HepG2 (cell line): ENCODE measurements around the gene NCOA6. TPM values are rescaled to one million over a fixed set of nuclear protein-coding genes. Genes with fewer than 3 reads are reported as not detected.

Experiments used
- CEBPG ChIP-seq: IDR thresholded peaks from 2 replicates; pipeline ENCODE4 v1.6.1; 2016
- ELF1 ChIP-seq: sonication (generic); formaldehyde crosslinking; IDR thresholded peaks from 2 replicates; pipeline ENCODE4 v1.4.0; 2020; ENCODE audit warnings: missing genetic modification reagents
- FIP1L1 ChIP-seq: fragments of 200-400 bp; formaldehyde crosslinking; IDR thresholded peaks from 2 replicates; pipeline ENCODE4 v1.6.1; 2018; ENCODE audit warnings: low read depth, mild to moderate bottlenecking, low read length, moderate library complexity, borderline replicate concordance; ENCODE audit not compliant: insufficient read depth
- HES4 ChIP-seq: sonication (generic); formaldehyde crosslinking; IDR thresholded peaks from 2 replicates; pipeline ENCODE4 v1.9.0; 2021; ENCODE audit warnings: mild to moderate bottlenecking, missing genetic modification reagents, borderline replicate concordance
- MEF2D ChIP-seq: sonication (generic); formaldehyde crosslinking; IDR thresholded peaks from 2 replicates; pipeline ENCODE4 v1.5.1; 2020; ENCODE audit warnings: mild to moderate bottlenecking, missing genetic modification reagents
- MLX ChIP-seq: IDR thresholded peaks from 2 replicates; pipeline ENCODE4 v1.6.1; 2016
- NFE2 ChIP-seq: sonication (generic); formaldehyde crosslinking; IDR thresholded peaks from 2 replicates; pipeline ENCODE4 v1.4.0; 2020; ENCODE audit warnings: missing genetic modification reagents
- NPAS2 ChIP-seq: sonication (generic); formaldehyde crosslinking; IDR thresholded peaks from 2 replicates; pipeline ENCODE4 v1.8.0; 2022; ENCODE audit warnings: mild to moderate bottlenecking, missing genetic modification reagents, borderline replicate concordance
- SNAI1 ChIP-seq: sonication (generic); formaldehyde crosslinking; IDR thresholded peaks from 2 replicates; pipeline ENCODE4 v1.5.0; 2020; ENCODE audit warnings: mild to moderate bottlenecking, missing genetic modification reagents, borderline replicate concordance
- SNAPC2 ChIP-seq: sonication (generic); formaldehyde crosslinking; IDR thresholded peaks from 2 replicates; pipeline ENCODE4 v1.8.1; 2022; ENCODE audit warnings: mild to moderate bottlenecking, missing genetic modification reagents
- ZBTB33 ChIP-seq: sonication (generic); formaldehyde crosslinking; IDR thresholded peaks from 2 replicates; pipeline ENCODE4 v1.4.0; 2020; ENCODE audit warnings: missing genetic modification reagents
- ZBTB37 ChIP-seq: sonication (generic); formaldehyde crosslinking; IDR thresholded peaks from 2 replicates; pipeline ENCODE4 v1.4.0; 2020; ENCODE audit warnings: mild to moderate bottlenecking, missing genetic modification reagents
- ZNF253 ChIP-seq: sonication (generic); formaldehyde crosslinking; IDR thresholded peaks from 2 replicates; pipeline ENCODE4 v1.8.0; 2022; ENCODE audit warnings: mild to moderate bottlenecking, missing genetic modification reagents, borderline replicate concordance
- ZNF446 ChIP-seq: sonication (generic); formaldehyde crosslinking; IDR thresholded peaks from 2 replicates; pipeline ENCODE4 v1.5.0; 2020; ENCODE audit warnings: mild to moderate bottlenecking, missing genetic modification reagents
- ZNF790 ChIP-seq: sonication (generic); formaldehyde crosslinking; IDR thresholded peaks from 2 replicates; pipeline ENCODE4 v1.8.0; 2022; ENCODE audit warnings: missing genetic modification reagents, mild to moderate bottlenecking, borderline replicate concordance
- polyA plus RNA-seq, 8 experiments: library from polyadenylated mRNA; depleted of rRNA in 3 of 8; stranded (reverse) in 7 of 8; unstranded in 1 of 8; fragments of >200 nt; fragmentation: Illumina TruSeq in 4 of 8; extraction: Trizol in 4 of 8; gene quantifications; 2 replicates each; pipeline versions ENCODE4 v1.2.1 to v1.2.3, GENCODE V29; 2011 to 2016; ENCODE audit warnings: low read depth in 4 of 8, missing spikeins in 1 of 8, mixed read lengths in 1 of 8; ENCODE audit not compliant: insufficient read depth in 1 of 8
- total RNA-seq, 5 experiments: library from RNA; depleted of rRNA; stranded (reverse); fragments of >200 nt; fragmentation: Illumina TruSeq; extraction: Trizol; gene quantifications; 2 replicates each; pipeline ENCODE4 v1.2.3, GENCODE V29; 2016; ENCODE audit warnings: low read depth in 1 of 5
- TF ChIP-seq, protein P1 (sequence below), 2 experiments: sonication (generic) in 1 of 2; formaldehyde crosslinking in 1 of 2; IDR thresholded peaks; 2 replicates each; pipeline versions ENCODE4 v1.6.1 to v1.9.0; 2014 to 2022; ENCODE audit warnings: antibody characterized with exemption in 1 of 2, borderline replicate concordance in 1 of 2, inconsistent platforms in 1 of 2, low read depth in 1 of 2, missing genetic modification reagents in 1 of 2

NCOA6 gene
- total and polyA plus RNA-seq, 2 of the 13 experiments (the other 11 are each of a cell fraction or from before 2014, with no cell fraction given) = 11.2 to 29.3 TPM

GRCh38 chr20:34872622-34873224, 47.3 kb upstream of the NCOA6 start, which contains the start of gene GGT7 (continued):
- TF ChIP-seq ZBTB33 (CRISPR knock-in tag) = peak; percentile 72; the same call in 1 of the 2 replicates
- peak; percentile 56; the same call in 1 of the 2 replicates for TF ChIP-seq ZNF446 (CRISPR knock-in tag)
- TF ChIP-seq MLX (CRISPR knock-in tag) = peak; percentile 79
- 0 out of 2 replicates have a peak, but pooled peaks have one; percentile 48 for TF ChIP-seq SNAI1 (CRISPR knock-in tag)
- TF ChIP-seq ZNF790 (CRISPR knock-in tag) = peak; percentile 73; the same call in 1 of the 2 replicates
- TF ChIP-seq ZBTB37 (CRISPR knock-in tag) = no peak
- peak; percentile 39; the same call in 1 of the 2 replicates for TF ChIP-seq MEF2D (CRISPR knock-in tag)
- TF ChIP-seq NFE2 (CRISPR knock-in tag) = peak; percentile 20; the same call in 1 of the 2 replicates
- peak; percentile 36; the same call in 1 of the 2 replicates for TF ChIP-seq CEBPG (CRISPR knock-in tag)
- TF ChIP-seq, protein P1, sequence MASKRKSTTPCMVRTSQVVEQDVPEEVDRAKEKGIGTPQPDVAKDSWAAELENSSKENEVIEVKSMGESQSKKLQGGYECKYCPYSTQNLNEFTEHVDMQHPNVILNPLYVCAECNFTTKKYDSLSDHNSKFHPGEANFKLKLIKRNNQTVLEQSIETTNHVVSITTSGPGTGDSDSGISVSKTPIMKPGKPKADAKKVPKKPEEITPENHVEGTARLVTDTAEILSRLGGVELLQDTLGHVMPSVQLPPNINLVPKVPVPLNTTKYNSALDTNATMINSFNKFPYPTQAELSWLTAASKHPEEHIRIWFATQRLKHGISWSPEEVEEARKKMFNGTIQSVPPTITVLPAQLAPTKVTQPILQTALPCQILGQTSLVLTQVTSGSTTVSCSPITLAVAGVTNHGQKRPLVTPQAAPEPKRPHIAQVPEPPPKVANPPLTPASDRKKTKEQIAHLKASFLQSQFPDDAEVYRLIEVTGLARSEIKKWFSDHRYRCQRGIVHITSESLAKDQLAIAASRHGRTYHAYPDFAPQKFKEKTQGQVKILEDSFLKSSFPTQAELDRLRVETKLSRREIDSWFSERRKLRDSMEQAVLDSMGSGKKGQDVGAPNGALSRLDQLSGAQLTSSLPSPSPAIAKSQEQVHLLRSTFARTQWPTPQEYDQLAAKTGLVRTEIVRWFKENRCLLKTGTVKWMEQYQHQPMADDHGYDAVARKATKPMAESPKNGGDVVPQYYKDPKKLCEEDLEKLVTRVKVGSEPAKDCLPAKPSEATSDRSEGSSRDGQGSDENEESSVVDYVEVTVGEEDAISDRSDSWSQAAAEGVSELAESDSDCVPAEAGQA (IDR thresholded peaks at IDR 0.05; ENCODE audit: low read depth) = no peak
- TF ChIP-seq, protein P1 (CRISPR knock-in tag; IDR thresholded peaks at IDR 0.05; ENCODE audit: borderline replicate concordance) = no peak
- no peak for TF ChIP-seq NPAS2 (CRISPR knock-in tag)
- TF ChIP-seq SNAPC2 = peak; percentile 88
- peak; percentile 89 for TF ChIP-seq ELF1 (CRISPR knock-in tag)
- no peak for TF ChIP-seq FIP1L1
- TF ChIP-seq ZNF253 (CRISPR knock-in tag) = peak; percentile 61; the same call in 1 of the 2 replicates
- peak; percentile 28; the same call in 1 of the 2 replicates for TF ChIP-seq HES4 (CRISPR knock-in tag)
